OCI-LY1 (cell line): ENCODE results near the gene ZNF91.
"Not testable (repeated sequence)": the region's sequence is repeated elsewhere in the genome, so short reads cannot be mapped to it uniquely, and the experiment has no call there.

Source experiments
- H2AFZ ChIP-seq: fragments of 200-600 bp; sonication (generic), shearing (Covaris generic); 2 replicates; pipeline ENCODE4 v1.6.0; 2014; ENCODE audit warnings: antibody characterized with exemption, mild to moderate bottlenecking, low read length
- H3F3A ChIP-seq: fragments of 200-600 bp; sonication (generic), shearing (Covaris generic); 2 replicates; pipeline ENCODE4 v1.6.0; 2014; ENCODE audit warnings: mild to moderate bottlenecking, antibody characterized with exemption, low read length, moderate library complexity; ENCODE audit not compliant: insufficient read depth
- H3K27ac ChIP-seq: fragments of 200-600 bp; sonication (generic); 2 replicates; pipeline ENCODE4 v1.5.1; 2014; ENCODE audit warnings: low read length, mixed run types, mild to moderate bottlenecking, low read depth; ENCODE audit not compliant: poor library complexity, severe bottlenecking
- H3K27me3 ChIP-seq: fragments of 200-600 bp; sonication (generic); 2 replicates; pipeline ENCODE4 v1.6.0; 2014; ENCODE audit warnings: antibody characterized with exemption, mild to moderate bottlenecking, low read length, moderate library complexity; ENCODE audit not compliant: insufficient read depth
- H3K36me3 ChIP-seq: fragments of 200-600 bp; sonication (generic); 2 replicates; pipeline ENCODE4 v1.6.1; 2014; ENCODE audit warnings: mild to moderate bottlenecking, antibody characterized with exemption, low read length, moderate library complexity, mixed read lengths; ENCODE audit not compliant: insufficient read depth
- H3K4me1 ChIP-seq: fragments of 200-600 bp; sonication (generic); 2 replicates; pipeline ENCODE4 v1.5.1; 2014; ENCODE audit warnings: mild to moderate bottlenecking, low read length, moderate library complexity; ENCODE audit not compliant: insufficient read depth, severe bottlenecking
- H3K4me2 ChIP-seq: fragments of 200-600 bp; sonication (generic), shearing (Covaris generic); 2 replicates; pipeline ENCODE4 v1.6.1; 2014; ENCODE audit warnings: low read length
- H3K4me3 ChIP-seq: fragments of 200-600 bp; sonication (generic); 2 replicates; pipeline ENCODE4 v1.5.1; 2014; ENCODE audit warnings: low read length, low read depth, mild to moderate bottlenecking, mixed read lengths; ENCODE audit not compliant: poor library complexity, severe bottlenecking
- H3K79me2 ChIP-seq: fragments of 200-600 bp; shearing (Covaris generic); 2 replicates; pipeline ENCODE4 v1.6.1; 2016; ENCODE audit warnings: mixed run types, low read length, mixed read lengths; ENCODE audit not compliant: insufficient read depth
- H3K9ac ChIP-seq: fragments of 200-600 bp; sonication (generic), shearing (Covaris generic); 2 replicates; pipeline ENCODE4 v1.6.1; 2014; ENCODE audit warnings: mild to moderate bottlenecking, low read length, mixed read lengths
- H3K9me2 ChIP-seq: fragments of 200-600 bp; sonication (generic), shearing (Covaris generic); 2 replicates; pipeline ENCODE4 v1.6.1; 2014; ENCODE audit warnings: low read depth, mild to moderate bottlenecking, low read length, mixed read lengths
- H3K9me3 ChIP-seq: fragments of 200-600 bp; shearing (Covaris generic); 2 replicates; pipeline ENCODE4 v1.6.1; 2014; ENCODE audit warnings: low read length, mixed read lengths
- H4K20me1 ChIP-seq: fragments of 200-600 bp; sonication (generic), shearing (Covaris generic); 2 replicates; pipeline ENCODE4 v1.6.0; 2016; ENCODE audit warnings: mild to moderate bottlenecking, low read length; ENCODE audit not compliant: insufficient read depth
- EZH2 ChIP-seq: fragments of 200-600 bp; sonication (generic), shearing (Covaris generic); IDR thresholded peaks from 2 replicates; pipeline ENCODE4 v1.8.0; 2017; ENCODE audit warnings: borderline replicate concordance, mixed run types, mild to moderate bottlenecking, antibody characterized with exemption, low read length, moderate library complexity, mixed read lengths
- TF ChIP-seq, protein P1 (sequence below): fragments of 200-600 bp; sonication (generic), shearing (Covaris generic); IDR thresholded peaks from 2 replicates; pipeline ENCODE4 v1.5.1; 2017; ENCODE audit warnings: mild to moderate bottlenecking, antibody characterized with exemption, low read length, moderate library complexity, mixed read lengths

ZNF91 gene

DNA sequence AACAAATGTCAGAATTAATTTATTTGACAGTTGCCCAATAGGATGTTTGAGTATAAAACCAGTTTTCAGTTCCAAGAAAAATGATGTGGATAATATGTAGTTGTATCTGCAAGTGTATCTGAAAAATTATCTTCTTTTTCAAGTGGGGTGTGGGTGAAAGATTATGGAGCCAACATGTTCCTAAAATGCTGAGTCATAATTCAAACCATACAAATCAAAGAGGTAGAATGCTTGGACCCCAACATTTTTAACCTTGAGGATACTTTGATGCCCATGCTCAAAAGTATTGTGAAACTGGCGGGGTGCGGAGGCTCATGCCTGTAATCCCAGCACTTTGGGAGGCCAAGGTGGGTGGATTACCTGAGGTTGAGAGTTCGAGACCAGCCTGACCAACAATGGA is 91.0 kb downstream of the ZNF91 start:
- Histone ChIP-seq H3K4me3 (no peak overlapping the region), H3K27me3 (no peaks in the 10 kb centered on the region), H3K9me2 (no peaks in the 10 kb centered on the region), H3F3A (no peaks in the 10 kb centered on the region), H3K9ac (no peak overlapping the region), H3K27ac (no peak overlapping the region), H3K9me3 (no peaks in the 10 kb centered on the region), H3K36me3 (no peaks in the 10 kb centered on the region), H3K4me2 (no peak overlapping the region), H3K4me1 (no peaks in the 10 kb centered on the region), H2AFZ (no peak overlapping the region), H4K20me1 (no peaks in the 10 kb centered on the region), H3K79me2 (no peaks in the 10 kb centered on the region)
- TF ChIP-seq EZH2, result no peak
- TF ChIP-seq, protein P1, sequence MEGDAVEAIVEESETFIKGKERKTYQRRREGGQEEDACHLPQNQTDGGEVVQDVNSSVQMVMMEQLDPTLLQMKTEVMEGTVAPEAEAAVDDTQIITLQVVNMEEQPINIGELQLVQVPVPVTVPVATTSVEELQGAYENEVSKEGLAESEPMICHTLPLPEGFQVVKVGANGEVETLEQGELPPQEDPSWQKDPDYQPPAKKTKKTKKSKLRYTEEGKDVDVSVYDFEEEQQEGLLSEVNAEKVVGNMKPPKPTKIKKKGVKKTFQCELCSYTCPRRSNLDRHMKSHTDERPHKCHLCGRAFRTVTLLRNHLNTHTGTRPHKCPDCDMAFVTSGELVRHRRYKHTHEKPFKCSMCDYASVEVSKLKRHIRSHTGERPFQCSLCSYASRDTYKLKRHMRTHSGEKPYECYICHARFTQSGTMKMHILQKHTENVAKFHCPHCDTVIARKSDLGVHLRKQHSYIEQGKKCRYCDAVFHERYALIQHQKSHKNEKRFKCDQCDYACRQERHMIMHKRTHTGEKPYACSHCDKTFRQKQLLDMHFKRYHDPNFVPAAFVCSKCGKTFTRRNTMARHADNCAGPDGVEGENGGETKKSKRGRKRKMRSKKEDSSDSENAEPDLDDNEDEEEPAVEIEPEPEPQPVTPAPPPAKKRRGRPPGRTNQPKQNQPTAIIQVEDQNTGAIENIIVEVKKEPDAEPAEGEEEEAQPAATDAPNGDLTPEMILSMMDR, result no peak

DNA sequence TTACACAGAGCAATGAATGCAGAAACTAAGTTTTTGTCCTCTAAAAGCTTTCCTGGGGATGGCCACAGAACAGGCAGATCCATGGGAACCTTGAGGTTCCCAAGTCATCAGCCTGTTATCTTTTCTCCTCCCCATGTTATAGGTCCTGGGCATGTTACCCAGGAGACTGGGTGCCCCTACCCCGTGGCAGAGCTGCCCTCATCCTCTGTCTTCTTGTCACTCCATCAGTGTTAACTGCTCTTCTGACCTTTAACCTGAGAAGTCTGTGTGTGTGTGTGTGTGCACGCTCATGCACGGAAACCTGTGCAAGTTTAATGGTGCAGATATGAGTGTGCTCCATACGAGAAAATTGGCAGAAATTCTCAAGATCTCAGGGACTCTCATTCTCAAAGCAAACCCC is 101.1 kb downstream of the ZNF91 start:
- H3K79me2 ChIP-seq, result no peaks in the 10 kb centered on the region
- H3K36me3 ChIP-seq, result no peaks in the 10 kb centered on the region
- H3K9me3 ChIP-seq, result no peaks in the 10 kb centered on the region
- H3K4me1 ChIP-seq, result no peaks in the 10 kb centered on the region
- no peak overlapping the region for H3K27ac ChIP-seq
- no peak overlapping the region for H2AFZ ChIP-seq
- TF ChIP-seq, protein P1, result no peak
- no peak for TF ChIP-seq EZH2
- H3F3A ChIP-seq, result no peaks in the 10 kb centered on the region
- no peak overlapping the region for H3K9ac ChIP-seq
- no peaks in the 10 kb centered on the region for H3K9me2 ChIP-seq
- H4K20me1 ChIP-seq, result no peaks in the 10 kb centered on the region
- H3K27me3 ChIP-seq, result no peaks in the 10 kb centered on the region
- no peak overlapping the region for H3K4me2 ChIP-seq
- no peak overlapping the region for H3K4me3 ChIP-seq

DNA sequence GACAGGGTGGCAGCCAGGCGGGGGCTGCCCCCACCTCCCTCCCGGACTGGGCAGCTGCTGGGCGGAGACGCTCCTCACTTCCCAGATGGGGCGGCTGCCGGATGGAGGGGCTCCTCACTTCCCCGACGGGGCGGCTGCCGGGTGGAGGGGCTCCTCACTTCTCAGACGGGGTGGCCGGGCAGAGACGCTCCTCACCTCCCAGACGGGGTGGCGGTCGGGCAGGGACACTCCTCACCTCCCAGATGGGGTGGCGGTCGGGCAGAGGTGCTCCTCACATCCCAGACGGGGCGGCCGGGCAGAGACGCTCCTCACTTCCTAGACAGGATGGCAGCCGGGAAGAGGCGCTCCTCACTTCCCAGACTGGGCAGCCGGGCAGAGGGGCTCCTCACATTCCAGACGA is 105.3 kb downstream of the ZNF91 start:
- H2AFZ ChIP-seq, H3K9me3 ChIP-seq, H3K79me2 ChIP-seq, H3F3A ChIP-seq, H3K4me1 ChIP-seq, H3K27me3 ChIP-seq, H3K9ac ChIP-seq, H3K27ac ChIP-seq, H3K4me2 ChIP-seq, H3K36me3 ChIP-seq, H3K4me3 ChIP-seq, H3K9me2 ChIP-seq, H4K20me1 ChIP-seq: not testable (repeated sequence)
